ENCODE data around the gene APBB1.
"Not testable (repeated sequence)": the region's sequence is repeated elsewhere in the genome, so short reads cannot be mapped to it uniquely, and the experiment has no call there.

APBB1 gene

DNA sequence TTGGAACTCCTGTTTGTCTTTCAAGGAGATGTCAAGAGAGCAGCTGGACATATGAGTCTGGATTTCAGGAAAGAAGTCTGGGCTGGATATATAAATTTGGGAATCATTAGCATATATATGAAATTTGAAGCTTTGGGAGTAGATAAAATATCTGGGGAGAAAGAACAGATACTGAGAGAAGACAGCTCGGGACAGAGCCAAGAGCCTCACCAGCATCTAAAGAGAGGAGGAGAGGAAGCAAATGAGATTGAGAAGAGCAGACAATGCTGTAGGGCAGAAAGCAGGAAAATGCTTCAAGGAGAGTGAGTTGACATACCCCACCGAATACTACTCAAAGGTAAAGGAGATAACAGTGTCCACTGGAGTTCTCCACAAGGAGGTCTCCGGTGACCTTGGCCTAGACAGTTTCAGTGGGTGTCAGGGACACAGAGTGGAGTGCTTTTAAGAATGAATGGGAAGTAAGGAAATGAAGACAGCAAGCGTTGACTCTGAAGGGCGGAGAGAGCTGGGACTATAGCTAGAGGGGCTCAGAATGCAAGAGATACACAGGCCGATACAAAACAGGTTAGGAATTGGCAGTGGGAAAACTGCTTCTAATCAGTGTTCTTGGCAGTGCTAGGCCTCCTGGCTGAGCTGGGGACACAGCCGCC lies 862 bp downstream of the APBB1 start:
- peak in 4 of 14 donors; percentile 32 to 66 (median 53) for DNase-seq

DNA sequence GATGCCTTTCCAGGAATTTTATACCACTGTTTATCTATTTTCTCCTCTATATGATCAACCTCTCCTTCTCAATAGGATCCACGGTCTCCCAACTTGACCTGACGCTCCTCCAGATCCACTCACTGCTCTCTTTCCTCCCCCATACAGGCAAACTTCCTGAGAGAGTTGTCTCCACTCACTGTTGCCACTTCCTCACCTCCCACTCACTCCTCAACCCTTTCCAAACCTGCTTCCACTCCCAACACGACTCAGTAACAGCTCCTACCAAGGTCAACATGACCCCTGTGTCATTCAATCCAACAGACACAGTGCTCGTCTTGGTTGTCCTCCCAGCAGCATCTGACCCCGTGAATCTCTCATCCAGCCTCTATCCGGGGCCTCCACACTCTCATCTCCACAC lies 3.1 kb downstream of the APBB1 start:
- DNase-seq = no peak

DNA sequence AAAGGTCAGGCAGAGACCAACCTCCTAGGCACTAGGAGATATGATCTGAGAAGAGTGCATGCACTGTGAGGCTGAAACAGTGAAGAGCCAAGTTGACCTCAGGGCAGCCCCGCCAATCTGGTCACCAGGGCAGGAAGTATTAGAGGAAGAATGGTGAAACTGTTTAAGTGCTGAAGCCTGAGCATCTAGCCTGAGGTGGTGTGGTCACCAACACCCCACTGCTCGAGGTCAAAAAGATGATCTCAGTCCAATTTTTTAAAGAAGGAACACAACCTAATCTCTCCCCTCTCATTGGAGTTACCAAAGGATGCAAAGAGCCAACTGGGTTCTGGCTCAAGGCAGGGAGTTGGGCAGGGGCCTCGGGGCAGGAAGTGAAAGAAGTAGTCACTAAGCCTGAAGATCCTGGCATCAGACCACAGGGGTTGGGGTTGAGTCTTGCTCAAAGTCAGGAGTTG lies 4.0 kb downstream of the APBB1 start:
- no peak for DNase-seq

DNA sequence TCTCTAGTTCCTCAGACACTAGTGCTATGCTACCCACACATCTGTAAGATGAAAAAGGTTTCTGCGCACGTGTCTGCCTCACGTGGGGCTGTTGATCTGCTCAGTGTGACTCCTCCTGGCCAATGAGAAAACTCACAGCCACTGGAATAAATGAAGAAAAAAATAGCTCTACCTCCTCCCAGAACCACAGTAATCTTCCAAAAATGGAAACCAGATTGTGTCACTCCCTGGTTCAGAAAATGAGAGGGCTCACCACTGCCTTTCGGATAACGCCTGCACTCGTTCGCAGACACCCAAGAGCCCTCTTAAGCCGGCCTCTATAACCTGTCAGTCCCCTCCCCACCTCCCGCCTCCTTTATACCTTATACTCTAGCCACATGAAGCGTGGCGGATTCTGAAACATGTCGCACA lies 5.1 kb downstream of the APBB1 start:
- peak in 1 of 14 donors; percentile 30 for DNase-seq

DNA sequence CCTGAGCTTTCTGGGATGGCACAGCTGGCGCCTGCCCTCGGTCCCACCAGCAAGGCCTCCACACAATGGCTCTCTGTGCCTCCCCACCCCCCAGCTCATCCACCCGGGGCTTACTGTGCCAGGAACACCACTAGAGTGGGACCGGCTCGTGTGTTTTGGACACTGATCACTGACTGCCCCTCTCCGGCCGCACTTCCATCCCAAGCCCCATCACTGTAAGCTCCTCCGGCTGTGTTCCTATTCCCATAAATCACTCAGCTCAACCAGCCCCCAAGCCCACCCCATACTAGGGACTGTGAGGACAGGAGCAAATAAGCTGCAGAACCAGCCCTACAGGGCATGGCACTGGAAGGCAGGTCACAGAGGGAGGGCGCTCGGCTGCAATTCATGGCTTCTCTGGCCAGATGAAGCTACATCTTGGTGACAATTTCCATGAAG lies 7.3 kb downstream of the APBB1 start:
- peak in 13 of 14 donors; percentile 33 to 89 (median 76) for DNase-seq

DNA sequence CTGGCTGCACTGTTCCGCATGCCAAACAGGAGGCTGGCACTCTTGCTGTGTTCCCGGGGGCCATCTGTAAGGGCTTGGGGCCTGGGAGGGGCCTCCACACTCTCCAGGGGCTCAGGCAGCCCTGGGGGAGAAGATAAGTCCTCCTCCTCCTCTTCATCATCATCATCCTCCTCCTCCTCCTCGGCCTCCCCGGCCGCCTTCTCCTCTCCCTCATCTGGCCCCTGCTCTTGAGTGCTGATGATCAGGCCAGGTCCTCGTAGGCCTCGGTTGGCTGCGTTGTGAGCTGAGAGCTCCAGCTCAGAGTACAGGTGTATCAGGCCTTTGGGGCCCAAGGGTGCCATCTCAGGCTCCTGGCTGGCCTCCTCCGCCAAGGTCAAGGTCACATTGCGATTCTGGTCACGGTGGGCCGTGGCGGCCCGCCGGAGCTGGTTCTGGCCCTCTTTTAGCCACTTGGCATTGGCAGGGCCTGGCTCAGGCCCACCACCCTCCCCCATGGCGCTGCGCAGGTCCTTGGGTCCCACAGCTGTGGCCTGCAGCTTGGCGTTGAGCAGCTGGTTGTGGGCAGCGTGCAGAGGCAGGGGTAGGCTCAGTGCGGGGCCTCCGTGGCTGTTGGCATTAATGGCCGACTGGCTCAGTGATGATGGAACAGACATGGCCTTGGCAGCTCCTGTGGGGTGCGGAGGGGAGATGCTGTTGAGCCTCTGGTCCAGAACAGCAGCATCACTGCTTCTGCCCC lies 8.0 kb downstream of the APBB1 start:
- DNase-seq = peak in 5 of 14 donors; percentile 59 to 83 (median 72)

DNA sequence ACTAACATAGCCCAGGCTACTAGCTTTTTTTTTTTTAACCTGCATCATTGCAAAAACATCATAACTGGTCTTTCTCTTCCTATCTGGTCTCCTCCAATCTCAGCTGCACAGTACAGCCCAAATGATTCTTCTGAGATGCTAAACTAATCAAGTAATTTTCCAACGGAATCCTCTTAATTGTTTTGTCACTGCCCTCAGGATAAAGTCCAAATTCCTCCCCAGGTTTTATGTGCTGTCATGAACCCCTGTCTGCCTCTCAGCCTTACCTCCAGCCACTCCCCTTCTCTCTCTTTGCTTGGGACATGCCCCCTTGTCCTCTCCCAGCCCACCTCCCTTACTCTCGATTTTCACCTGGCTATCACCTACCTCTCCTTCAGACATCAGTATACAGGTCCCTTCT lies 12.5 kb downstream of the APBB1 start:
- DNase-seq = no peak

DNA sequence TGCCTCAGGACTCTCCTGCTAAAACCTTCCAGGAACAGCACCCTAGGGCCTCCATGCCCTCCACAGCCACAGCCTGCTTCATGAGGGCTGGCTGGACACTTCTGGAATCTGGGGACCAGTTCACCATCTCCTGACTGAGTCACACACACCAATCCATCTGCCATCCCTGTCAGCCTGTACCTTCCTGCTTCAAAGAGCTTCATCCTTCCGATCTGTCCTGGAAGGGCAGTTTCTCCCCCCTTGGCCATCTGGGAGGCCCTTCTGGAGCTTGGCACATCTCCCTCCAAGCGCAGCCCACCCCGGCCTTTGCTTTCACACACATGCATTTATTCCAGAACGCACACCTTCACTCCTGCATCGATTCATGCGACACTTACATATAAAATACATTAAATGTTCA lies 13.0 kb downstream of the APBB1 start:
- peak in 1 of 14 donors; percentile 92 for DNase-seq

DNA sequence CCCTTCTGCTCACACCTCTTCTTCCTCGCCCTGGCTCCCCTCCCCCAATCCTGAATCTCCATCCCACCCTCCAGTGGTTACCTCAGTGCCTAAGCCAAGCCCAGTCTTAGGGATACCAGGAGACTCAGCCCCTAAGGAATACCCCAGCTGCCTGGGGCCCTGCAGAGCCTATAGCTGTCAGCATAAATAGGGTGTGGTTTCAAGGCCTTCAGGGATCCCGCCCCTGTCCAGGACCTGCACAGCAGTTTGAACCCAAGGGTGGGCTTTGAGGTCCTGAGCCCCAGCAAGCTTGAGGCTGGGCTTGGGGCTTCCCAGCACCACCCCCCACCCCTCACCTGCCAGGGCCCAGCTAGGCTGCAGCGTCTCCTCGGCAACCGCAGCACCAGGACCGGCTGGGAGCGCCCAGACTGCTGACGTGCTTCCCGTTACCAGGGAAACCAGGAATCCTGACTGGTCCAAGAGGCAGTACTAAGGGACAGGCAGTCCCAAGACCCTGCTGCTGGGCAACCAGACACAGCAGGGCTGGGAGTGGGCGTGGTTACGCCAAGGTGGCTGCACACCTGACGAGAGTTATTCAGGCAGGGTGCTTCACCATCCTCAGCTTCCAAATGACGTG lies 13.7 kb downstream of the APBB1 start:
- peak in 8 of 14 donors; percentile 38 to 76 (median 50) for DNase-seq

DNA sequence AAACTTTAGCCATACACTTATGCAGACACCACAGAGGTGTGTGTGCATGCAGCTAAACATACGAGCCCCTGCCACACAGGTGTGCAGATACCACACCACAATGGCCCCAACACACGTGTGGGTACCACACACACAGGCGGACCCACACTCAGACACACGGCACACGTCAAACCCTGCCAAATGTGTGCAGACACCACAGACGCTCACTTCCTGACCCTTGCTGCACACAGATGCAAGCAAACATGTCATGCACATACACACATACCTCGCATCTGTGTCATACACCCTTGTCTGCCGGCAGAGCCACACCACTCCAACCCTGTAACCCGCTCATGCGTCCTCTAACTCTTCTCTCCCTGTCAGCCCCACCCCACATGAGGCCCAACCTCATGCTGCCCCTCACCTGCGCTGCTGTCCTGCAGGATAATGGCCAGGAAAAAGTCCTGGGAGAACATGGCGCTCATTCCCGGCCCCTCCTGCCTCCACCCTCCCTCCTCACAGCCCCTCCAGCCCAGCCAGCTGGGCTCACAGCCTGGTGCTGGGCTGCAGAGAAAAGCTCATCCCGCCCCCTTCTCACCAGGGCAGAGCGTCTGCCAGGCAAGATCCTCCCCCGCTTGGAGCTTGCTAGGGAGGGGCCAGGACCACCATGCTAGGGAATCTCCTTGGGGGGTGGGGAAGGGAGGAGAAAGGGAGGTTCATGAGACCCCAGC lies 14.4 kb downstream of the APBB1 start:
- DNase-seq = peak in 6 of 14 donors; percentile 28 to 72 (median 48)

DNA sequence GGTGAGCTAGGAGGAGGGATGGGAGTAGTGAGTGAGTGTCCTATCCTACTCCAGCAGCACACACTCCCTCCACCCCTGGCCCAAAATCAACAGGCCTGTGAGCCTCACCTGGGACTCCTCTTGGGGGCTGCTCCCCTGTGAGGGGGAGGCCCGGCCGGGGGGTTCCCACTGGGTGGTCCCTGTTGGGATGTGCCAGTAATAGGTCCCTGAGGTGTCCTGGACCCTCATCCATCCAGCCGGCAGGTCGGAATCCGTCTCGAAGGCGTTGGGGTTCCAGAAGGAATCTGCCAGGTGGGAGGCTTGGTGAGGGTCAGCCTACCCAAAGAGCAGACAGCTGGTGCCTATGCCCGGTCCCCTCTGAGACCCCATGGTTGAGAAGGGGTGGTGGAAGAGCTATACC lies 15.4 kb downstream of the APBB1 start:
- no peak for DNase-seq

DNA sequence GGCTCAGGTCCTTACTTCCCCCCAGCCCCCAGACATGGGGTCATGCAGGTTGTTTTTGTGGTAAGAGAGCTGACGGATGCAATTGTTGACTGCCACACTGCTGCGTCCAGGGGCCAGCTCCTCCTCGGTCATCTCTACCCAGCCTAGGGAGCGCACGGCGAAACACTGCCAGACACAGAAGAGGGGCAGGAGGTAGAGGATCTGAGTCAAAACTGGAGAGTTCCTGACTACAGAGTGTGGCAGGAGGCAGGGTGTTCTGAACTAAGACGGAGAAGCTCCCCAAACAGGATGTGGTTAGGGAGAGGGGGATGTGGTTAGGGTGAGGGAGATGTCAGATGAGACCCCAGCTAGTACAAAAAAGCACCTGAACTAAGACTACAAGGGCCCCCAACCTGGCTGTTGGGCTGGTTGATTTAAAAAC lies 16.3 kb downstream of the APBB1 start:
- DNase-seq = no peak

DNA sequence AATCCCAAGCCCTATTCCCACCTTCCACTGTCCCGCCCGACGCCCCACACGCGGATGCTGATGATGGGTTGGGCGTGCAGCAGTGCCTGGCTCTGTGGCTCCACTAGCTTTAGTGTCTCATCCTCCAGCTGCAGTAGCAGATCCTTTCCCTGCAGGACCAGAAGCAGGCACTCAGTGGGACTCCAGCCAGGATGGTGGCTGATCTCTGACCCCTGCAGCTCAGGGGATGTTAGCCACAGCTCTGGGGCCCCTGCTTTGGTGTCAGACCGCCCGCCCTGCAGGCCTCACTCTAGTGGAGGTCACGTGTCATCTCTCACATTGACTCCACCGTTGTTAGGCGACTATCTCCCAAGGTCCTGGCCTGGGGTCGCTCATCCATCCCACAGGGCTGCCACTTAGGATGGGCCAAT lies 16.8 kb downstream of the APBB1 start:
- no peak for DNase-seq

DNA sequence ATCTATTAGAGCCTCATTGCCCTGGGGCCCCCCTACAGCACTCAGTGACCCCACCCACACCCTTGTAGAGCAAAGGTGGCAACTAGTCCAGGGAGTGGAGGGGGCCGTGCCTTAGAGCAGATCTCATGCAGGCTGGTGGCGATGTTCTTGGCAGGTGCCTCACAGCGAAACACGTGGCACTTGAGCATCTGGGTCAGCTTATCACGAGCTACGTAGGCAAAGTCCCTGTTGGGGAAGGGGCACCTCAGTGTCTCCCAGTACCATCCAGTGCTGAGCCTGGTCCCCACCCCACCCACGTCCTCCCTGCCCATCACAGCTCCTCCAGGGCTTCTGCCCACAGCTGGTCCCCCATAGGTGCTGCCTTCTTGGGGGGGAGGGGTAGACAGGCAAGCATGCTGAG lies 17.4 kb downstream of the APBB1 start:
- no peak for DNase-seq

DNA sequence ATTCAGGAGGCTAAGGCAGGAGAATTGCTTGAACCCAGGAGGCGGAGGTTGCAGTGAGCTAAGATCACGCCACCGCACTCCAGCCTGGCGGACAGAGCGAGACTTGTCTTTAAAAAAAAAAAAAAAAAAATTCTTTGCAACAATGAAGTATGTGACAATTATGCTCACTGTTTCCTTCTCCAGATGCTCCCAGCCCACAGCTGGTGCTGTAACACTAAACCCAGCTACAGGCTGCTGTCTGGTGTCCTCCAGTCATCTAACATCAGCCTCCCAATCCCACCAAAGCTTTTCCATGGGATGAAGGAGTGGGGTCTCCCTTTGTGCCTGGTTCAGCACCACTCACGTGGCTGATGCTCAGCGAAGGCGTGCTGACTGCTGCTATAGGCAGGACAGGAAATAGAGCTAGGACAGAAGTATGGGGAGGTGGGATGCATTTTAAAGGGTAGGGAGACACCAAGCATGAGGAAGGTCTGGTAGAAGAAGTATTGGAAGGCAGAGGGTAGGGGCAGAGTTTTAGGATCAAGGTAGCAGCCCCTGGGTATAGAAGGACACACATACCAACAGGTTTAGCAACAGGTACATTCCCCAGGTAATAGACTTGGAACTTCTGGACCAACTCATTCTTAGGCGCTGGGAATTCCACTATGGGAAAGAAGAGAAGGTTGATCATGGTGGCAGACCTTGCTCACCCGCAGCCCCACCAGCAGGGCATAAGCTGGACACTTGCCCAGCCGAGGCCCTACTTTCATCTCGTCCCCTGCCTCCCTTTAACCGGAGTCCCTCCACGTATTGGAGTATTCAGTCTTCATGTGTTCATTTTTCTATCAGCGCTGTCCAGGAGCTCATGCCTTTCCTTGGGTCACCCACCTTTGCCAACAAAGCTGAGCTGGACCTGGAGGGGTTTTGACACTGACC lies 18.2 kb downstream of the APBB1 start:
- no peak for DNase-seq

DNA sequence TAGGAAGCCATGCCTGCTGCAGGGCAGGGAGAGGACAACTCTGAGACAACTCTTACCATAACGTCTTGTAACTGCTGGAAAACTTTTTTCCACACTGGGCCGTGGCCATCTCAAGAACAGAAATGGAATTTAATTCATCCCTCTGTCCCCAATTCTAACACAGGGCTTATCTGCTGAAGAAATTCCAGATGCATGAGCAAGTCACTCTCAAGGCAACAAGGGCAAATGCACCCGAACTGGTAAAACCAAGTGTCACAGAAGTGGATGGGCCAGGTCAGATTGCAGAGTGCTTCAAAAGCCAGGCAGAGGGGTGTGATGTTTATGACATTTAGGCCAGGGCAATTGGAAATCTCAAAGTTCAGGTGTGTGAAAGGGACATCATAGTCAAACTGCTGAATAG lies 21.3 kb downstream of the APBB1 start:
- no peak for DNase-seq

DNA sequence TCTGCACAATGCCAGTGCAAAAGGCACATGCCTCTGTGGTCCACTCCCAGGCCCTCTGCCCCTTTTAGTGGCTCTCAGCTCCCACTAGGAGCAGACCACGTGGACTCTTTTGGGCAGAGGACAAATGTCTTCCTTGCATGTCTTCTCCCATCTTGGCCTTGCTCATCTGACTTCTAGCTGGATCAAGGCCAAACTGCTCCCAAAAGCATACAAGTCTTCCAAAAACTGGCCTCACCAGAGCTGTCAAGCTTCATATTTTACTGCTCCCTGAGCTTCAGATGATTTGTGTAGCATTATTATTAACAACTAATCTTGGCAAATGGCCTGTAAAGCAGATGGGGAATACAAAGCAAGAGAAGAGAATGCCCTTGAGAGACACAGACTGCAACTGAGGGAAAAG lies 21.7 kb downstream of the APBB1 start:
- no peak for DNase-seq

DNA sequence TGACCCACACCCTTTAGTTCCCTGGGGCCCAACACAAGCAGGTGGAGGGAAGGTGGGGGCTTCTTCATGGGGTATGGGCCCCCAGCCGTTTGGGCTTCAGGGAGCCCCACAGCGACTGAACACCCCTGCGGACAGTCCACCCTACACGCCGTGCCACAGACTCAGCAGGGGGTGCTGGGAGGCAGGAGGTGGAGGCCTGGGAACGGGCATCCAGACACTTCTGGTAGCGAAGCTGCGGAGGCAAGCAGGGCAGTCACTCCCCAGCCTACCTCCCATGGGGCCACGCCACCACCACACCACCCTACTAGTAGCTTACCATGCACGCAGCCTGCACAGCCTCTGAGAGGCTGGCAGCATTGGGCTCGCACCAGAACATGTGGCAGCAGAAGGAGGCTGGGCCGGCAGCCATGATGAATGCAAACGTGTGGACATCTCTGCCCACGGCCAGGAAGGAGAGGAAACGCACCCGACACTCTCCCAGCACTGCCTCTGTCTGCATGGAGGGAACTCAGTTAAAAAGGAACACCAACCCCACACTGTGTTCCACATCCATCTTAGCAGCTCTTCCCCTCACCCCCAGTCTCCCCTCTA lies 23.3 kb downstream of the APBB1 start:
- DNase-seq = no peak

DNA sequence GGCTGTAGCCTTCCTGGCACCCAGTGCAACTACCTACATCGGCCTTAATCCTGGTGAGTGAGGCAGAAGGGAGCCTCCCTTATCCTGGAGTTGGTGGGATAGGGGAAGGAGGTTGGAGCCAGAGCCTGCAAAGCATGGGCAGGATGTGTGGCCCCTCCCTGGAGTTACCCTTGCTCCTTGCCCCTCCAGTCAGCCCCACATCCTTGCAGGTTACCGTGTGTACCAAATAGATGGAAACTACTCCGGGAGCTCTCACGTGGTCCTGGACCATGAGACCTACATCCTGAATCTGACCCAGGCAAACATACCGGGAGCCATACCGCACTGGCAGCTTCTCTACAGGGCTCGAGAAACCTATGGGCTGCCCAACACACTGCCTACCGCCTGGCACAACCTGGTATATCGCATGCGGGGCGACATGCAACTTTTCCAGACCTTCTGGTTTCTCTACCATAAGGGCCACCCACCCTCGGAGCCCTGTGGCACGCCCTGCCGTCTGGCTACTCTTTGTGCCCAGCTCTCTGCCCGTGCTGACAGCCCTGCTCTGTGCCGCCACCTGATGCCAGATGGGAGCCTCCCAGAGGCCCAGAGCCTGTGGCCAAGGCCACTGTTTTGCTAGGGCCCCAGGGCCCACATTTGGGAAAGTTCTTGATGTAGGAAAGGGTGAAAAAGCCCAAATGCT lies 24.8 kb downstream of the APBB1 start:
- DNase-seq = peak in 2 of 14 donors; percentile 29 to 81

DNA sequence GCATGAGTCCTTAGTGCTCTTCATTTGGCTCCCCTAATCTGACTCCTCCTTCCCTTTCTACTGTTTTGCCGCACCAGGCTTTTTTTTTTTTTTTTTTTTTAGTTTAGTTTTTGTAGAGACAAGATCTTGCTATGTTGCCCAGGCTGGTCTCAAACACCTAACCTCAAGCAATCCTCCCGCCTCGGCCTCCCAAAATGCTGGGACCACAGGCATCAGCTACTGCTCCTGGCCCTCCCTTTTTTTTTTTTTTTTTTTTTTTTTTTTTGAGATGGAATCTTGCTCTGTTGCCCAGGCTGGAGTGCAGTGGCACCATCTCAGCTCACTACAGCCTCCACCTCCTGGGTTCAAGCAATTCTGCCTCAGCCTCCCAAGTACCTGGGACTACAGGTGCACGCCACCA lies 26.6 kb downstream of the APBB1 start:
- DNase-seq = not testable (repeated sequence)

Data from C1 segment of cervical spinal cord (tissue), 14 donors.